H9 (cell line): ENCODE measurements around the gene TBL3. TPM values are rescaled to one million over a fixed set of nuclear protein-coding genes. Genes with fewer than 3 reads are reported as not detected.

Experiments used
- DNase-seq: peaks from one replicate; pipeline ENCODE4 v3.0.0-alpha.2; 2017
- H2AFZ ChIP-seq: one replicate; pipeline ENCODE4 v1.6.1; 2013; ENCODE audit warnings: mild to moderate bottlenecking, low read length, control low read depth, moderate library complexity
- H2AK5ac ChIP-seq: 2 replicates; pipeline ENCODE4 v1.6.1; 2013; ENCODE audit warnings: low read length, control low read depth, mixed read lengths; ENCODE audit not compliant: insufficient read length
- H2BK120ac ChIP-seq: one replicate; pipeline ENCODE4 v1.6.1; 2013; ENCODE audit warnings: low read depth, mild to moderate bottlenecking, low read length, control low read depth, inconsistent platforms; ENCODE audit not compliant: poor library complexity, severe bottlenecking
- H2BK12ac ChIP-seq: 2 replicates; pipeline ENCODE4 v1.6.1; 2013; ENCODE audit warnings: low read length, control low read depth, mixed read lengths, low read depth; ENCODE audit not compliant: insufficient read length
- H2BK15ac ChIP-seq: 2 replicates; pipeline ENCODE4 v1.6.1; 2013; ENCODE audit warnings: low read depth, low read length, control low read depth
- H2BK20ac ChIP-seq: one replicate; pipeline ENCODE4 v1.6.1; 2013; ENCODE audit warnings: low read depth, mild to moderate bottlenecking, low read length, control low read depth, inconsistent platforms; ENCODE audit not compliant: poor library complexity, severe bottlenecking
- H2BK5ac ChIP-seq: 2 replicates; pipeline ENCODE4 v1.6.1; 2013; ENCODE audit warnings: low read length, control low read depth, mixed read lengths; ENCODE audit not compliant: insufficient read length
- H3K14ac ChIP-seq: 2 replicates; pipeline ENCODE4 v1.6.1; 2013; ENCODE audit warnings: low read length, control low read depth; ENCODE audit not compliant: insufficient read depth
- H3K18ac ChIP-seq: 2 replicates; pipeline ENCODE4 v1.6.1; 2013; ENCODE audit warnings: low read depth, mild to moderate bottlenecking, mixed read lengths, low read length, control low read depth; ENCODE audit not compliant: insufficient read length
- H3K23ac ChIP-seq: 2 replicates; pipeline ENCODE4 v1.6.1; 2013; ENCODE audit warnings: low read length, control low read depth, mixed read lengths, low read depth; ENCODE audit not compliant: insufficient read length
- H3K23me2 ChIP-seq: 2 replicates; pipeline ENCODE4 v1.6.1; 2013; ENCODE audit warnings: low read depth, mild to moderate bottlenecking, mixed read lengths, low read length, control low read depth; ENCODE audit not compliant: insufficient read length, poor library complexity, severe bottlenecking
- H3K27ac ChIP-seq: 2 replicates; pipeline ENCODE4 v1.5.1; 2013; ENCODE audit warnings: low read length, control low read depth, mixed read lengths, low read depth; ENCODE audit not compliant: insufficient read length
- H3K27me3 ChIP-seq: 2 replicates; pipeline ENCODE4 v1.6.1; 2013; ENCODE audit warnings: low read length, control low read depth, inconsistent platforms; ENCODE audit not compliant: insufficient read depth
- H3K4ac ChIP-seq: 2 replicates; pipeline ENCODE4 v1.6.1; 2013; ENCODE audit warnings: low read depth, mild to moderate bottlenecking, control low read depth, inconsistent platforms, low read length, moderate library complexity
- H3K4me1 ChIP-seq: 2 replicates; pipeline ENCODE4 v1.6.1; 2013; ENCODE audit warnings: low read length, control low read depth, inconsistent platforms; ENCODE audit not compliant: insufficient read depth
- H3K4me2 ChIP-seq: 2 replicates; pipeline ENCODE4 v1.6.1; 2013; ENCODE audit warnings: low read length, control low read depth, mixed read lengths; ENCODE audit not compliant: insufficient read length, insufficient read depth
- H3K56ac ChIP-seq: 2 replicates; pipeline ENCODE4 v1.6.1; 2013; ENCODE audit warnings: low read depth, mild to moderate bottlenecking, mixed read lengths, low read length, control low read depth; ENCODE audit not compliant: insufficient read length
- H3K79me1 ChIP-seq: 2 replicates; pipeline ENCODE4 v1.6.1; 2013; ENCODE audit warnings: low read depth, mild to moderate bottlenecking, moderate library complexity, low read length, control low read depth, inconsistent platforms; ENCODE audit not compliant: insufficient read depth, poor library complexity, severe bottlenecking
- H3K79me2 ChIP-seq: 2 replicates; pipeline ENCODE4 v1.6.1; 2013; ENCODE audit warnings: low read length, control low read depth, inconsistent platforms; ENCODE audit not compliant: insufficient read depth
- H3K9ac ChIP-seq: 2 replicates; pipeline ENCODE4 v1.6.1; 2013; ENCODE audit warnings: low read length, control low read depth, mixed read lengths; ENCODE audit not compliant: insufficient read length; ENCODE audit errors: extremely low read depth
- H3K9me3 ChIP-seq: one replicate; pipeline ENCODE4 v1.6.1; 2013; ENCODE audit warnings: low read depth, low read length, inconsistent platforms; ENCODE audit not compliant: control insufficient read depth
- H3T11ph ChIP-seq: one replicate; pipeline ENCODE4 v1.6.1; 2013; ENCODE audit warnings: mild to moderate bottlenecking, low read length, control low read depth, inconsistent platforms
- H4K20me1 ChIP-seq: one replicate; pipeline ENCODE4 v1.6.1; 2013; ENCODE audit not compliant: control insufficient read depth, insufficient read length, insufficient read depth
- H4K5ac ChIP-seq: 2 replicates; pipeline ENCODE4 v1.6.1; 2013; ENCODE audit warnings: low read depth, mild to moderate bottlenecking, mixed read lengths, low read length, control low read depth; ENCODE audit not compliant: insufficient read length
- H4K8ac ChIP-seq: replicated peaks from 2 replicates; pipeline ENCODE4 v1.6.1; 2013; ENCODE audit warnings: low read length, control low read depth, mixed read lengths, low read depth; ENCODE audit not compliant: insufficient read length
- H4K91ac ChIP-seq: 2 replicates; pipeline ENCODE4 v1.6.1; 2013; ENCODE audit warnings: low read depth, mild to moderate bottlenecking, moderate library complexity, mixed read lengths, low read length, control low read depth; ENCODE audit not compliant: insufficient read length
- H3K27ac Mint-ChIP-seq, 3 experiments: 2 replicates in 2 of 3; 3 replicates in 1 of 3; pipeline ENCODE4 v1.8.0; 2020 to 2021; ENCODE audit warnings: mixed read lengths in 3 of 3, mild to moderate bottlenecking in 1 of 3, moderate library complexity in 1 of 3
- H3K27me3 Mint-ChIP-seq: 2 replicates; pipeline ENCODE4 v1.8.0; 2021; ENCODE audit warnings: low read depth, mild to moderate bottlenecking, moderate library complexity, mixed read lengths
- H3K36me3 Mint-ChIP-seq, 3 experiments: 2 replicates in 2 of 3; 3 replicates in 1 of 3; pipeline ENCODE4 v1.8.0; 2020 to 2021; ENCODE audit warnings: low read depth in 3 of 3, mixed read lengths in 3 of 3; ENCODE audit not compliant: insufficient read depth in 1 of 3
- H3K4me1 Mint-ChIP-seq, 2 experiments: 2 replicates each; pipeline ENCODE4 v1.8.0; 2020; ENCODE audit warnings: mixed read lengths in 2 of 2
- H3K4me3 Mint-ChIP-seq, 2 experiments: 2 replicates in 1 of 2; 3 replicates in 1 of 2; pipeline ENCODE4 v1.8.0; 2020 to 2021; ENCODE audit warnings: mild to moderate bottlenecking in 2 of 2, mixed read lengths in 2 of 2, moderate library complexity in 1 of 2
- H3K9me3 Mint-ChIP-seq, 2 experiments: 2 replicates in 1 of 2; 3 replicates in 1 of 2; pipeline ENCODE4 v1.8.0; 2020; ENCODE audit warnings: mild to moderate bottlenecking in 2 of 2, mixed read lengths in 2 of 2, moderate library complexity in 1 of 2
- CTCF ChIP-seq: fragments of 200-600 bp; sonication (generic); conservative IDR thresholded peaks from 3 replicates; pipeline ENCODE4 v1.8.0; 2021; ENCODE audit warnings: antibody characterized with exemption, mild to moderate bottlenecking
- WGBS: extraction: QIAGEN DNeasy Blood & Tissue Kit; methylation state at CpG from one replicate; pipeline ENCODE4 v1.1.7; 2013; ENCODE audit warnings: missing lambda C conversion rate, low lambda C conversion rate, mixed read lengths; ENCODE audit not compliant: insufficient read length; ENCODE audit errors: extremely low coverage; 5-methylcytosine and 5-hydroxymethylcytosine counted together
- total RNA-seq: library from RNA; stranded (reverse); gene quantifications from 2 replicates; pipeline ENCODE4 v1.2.1, GENCODE V29; 2021

TBL3 gene
- total RNA-seq, 1 experiment from 2014 or later: 54.0 TPM

DNA sequence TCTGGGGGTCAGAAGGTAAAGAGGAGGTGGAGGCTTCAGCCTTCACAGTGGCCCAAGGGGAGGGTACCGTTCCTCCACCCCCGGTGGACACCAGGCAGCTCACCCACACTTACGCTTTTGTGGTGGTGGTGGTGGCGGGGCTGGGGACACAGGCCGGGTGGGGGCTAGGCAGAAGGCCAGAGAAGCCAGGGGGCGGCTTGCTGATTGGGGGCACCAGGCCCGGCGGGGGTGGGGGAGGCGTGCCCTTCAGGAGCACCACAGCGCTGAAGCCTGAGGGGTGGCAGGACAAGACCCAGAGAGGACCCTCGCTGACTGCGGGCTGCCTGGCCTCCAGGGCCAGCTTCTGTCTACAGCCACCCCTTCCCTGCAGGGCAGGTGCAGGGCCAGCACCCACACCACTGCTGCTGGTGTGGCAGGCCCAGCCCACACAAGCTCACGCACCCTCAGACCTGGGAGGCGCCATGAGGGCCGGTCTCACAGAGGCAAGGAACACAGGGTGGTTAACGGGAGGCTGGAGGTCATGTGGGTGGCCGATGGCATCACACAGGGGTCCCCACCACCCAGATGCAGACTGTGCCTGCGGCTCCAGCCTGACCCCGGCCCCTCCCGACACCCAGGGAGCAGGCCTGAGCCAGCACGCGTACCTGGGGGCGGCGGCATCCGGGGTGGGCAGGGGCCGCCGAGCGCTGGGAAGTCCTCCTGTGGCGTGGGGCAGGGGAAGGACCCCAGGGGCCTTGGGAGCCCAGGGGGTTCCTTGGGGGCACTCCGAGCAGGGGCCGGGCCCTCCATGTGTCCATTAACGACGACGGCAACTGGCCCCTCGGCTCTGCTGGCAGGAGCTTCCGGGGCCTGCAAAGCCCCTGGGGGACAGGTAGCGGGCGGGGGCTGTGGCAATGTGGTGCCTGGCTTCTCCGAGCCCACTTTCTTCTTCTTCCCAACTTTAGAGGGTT lies 27.3 kb downstream of the TBL3 start:
- no peak overlapping the region for H4K8ac ChIP-seq
- H4K91ac ChIP-seq: no peak overlapping the region
- no peak overlapping the region for H2BK12ac ChIP-seq
- H2BK120ac ChIP-seq: no peak overlapping the region
- no peaks in the 10 kb centered on the region for H4K20me1 ChIP-seq
- H3K56ac ChIP-seq: no peak overlapping the region
- Mint-ChIP-seq H3K27ac (no peak overlapping the region), H3K4me3 (no peak overlapping the region), H3K9me3 (no peaks in the 10 kb centered on the region), H3K4me1 (peaks cover 0 to 1% of the 10 kb centered on the region in 2 experiments; a peak in 1 of 4 replicates), H3K27me3 (no peaks in the 10 kb centered on the region; the same call in 1 of the 2 replicates), H3K36me3 (peaks cover 18 to 48% (median 44%) of the 10 kb centered on the region in 3 experiments)
- no peak overlapping the region for H3K4ac ChIP-seq
- H3K79me1 ChIP-seq: peaks cover 3% of the 10 kb centered on the region
- no peak overlapping the region for H3T11ph ChIP-seq
- no peak overlapping the region for H2AFZ ChIP-seq
- DNase-seq: no peak
- H2BK15ac ChIP-seq: no peak overlapping the region
- no peak for TF ChIP-seq CTCF
- no peaks in the 10 kb centered on the region for H3K79me2 ChIP-seq
- H4K5ac ChIP-seq: no peak overlapping the region
- H3K18ac ChIP-seq: no peak overlapping the region
- H3K27ac ChIP-seq: no peak overlapping the region
- no CpG with 5 or more reads among the region's 39 CpGs for WGBS
- H3K9me3 ChIP-seq: no peaks in the 10 kb centered on the region
- no peak overlapping the region for H3K23ac ChIP-seq
- no peaks in the 10 kb centered on the region for H3K4me1 ChIP-seq
- H3K14ac ChIP-seq: no peak overlapping the region
- H3K9ac ChIP-seq: no peak overlapping the region
- H3K4me2 ChIP-seq: no peak overlapping the region
- no peak overlapping the region for H2BK20ac ChIP-seq
- no peaks in the 10 kb centered on the region for H3K23me2 ChIP-seq
- no peak overlapping the region for H2AK5ac ChIP-seq
- no peak overlapping the region for H2BK5ac ChIP-seq
- H3K27me3 ChIP-seq: no peaks in the 10 kb centered on the region
